ENCODE data around the gene PLXDC2.

DNA sequence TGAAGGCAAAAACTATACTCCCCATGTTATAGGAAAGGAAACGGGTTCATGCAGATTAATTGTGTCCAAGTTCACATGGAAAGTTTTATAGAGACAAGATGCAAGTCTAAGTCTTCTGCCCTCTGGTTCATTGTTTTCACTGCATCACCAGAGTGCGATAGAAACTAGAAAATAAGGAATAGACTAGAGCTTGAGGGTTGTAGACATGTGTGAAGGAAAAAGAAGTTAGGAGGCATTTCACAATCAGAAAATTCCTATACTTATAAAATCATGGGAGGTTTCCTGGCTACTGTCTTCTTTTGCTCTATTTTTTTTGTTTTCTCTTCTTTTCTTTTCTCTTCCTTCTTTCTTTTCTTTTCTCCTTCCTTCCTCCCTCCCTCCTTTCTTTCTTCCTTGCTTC is 329.8 kb downstream of the PLXDC2 start:
- no peak for TF ChIP-seq NANOG (IDR thresholded peaks at IDR 0.05; ENCODE audit: borderline replicate concordance)
- TF ChIP-seq, protein P1, sequence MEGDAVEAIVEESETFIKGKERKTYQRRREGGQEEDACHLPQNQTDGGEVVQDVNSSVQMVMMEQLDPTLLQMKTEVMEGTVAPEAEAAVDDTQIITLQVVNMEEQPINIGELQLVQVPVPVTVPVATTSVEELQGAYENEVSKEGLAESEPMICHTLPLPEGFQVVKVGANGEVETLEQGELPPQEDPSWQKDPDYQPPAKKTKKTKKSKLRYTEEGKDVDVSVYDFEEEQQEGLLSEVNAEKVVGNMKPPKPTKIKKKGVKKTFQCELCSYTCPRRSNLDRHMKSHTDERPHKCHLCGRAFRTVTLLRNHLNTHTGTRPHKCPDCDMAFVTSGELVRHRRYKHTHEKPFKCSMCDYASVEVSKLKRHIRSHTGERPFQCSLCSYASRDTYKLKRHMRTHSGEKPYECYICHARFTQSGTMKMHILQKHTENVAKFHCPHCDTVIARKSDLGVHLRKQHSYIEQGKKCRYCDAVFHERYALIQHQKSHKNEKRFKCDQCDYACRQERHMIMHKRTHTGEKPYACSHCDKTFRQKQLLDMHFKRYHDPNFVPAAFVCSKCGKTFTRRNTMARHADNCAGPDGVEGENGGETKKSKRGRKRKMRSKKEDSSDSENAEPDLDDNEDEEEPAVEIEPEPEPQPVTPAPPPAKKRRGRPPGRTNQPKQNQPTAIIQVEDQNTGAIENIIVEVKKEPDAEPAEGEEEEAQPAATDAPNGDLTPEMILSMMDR (conservative IDR thresholded peaks at IDR 0.05; ENCODE audit: low read depth in 2 of 2): no peak
- TF ChIP-seq, protein P2, sequence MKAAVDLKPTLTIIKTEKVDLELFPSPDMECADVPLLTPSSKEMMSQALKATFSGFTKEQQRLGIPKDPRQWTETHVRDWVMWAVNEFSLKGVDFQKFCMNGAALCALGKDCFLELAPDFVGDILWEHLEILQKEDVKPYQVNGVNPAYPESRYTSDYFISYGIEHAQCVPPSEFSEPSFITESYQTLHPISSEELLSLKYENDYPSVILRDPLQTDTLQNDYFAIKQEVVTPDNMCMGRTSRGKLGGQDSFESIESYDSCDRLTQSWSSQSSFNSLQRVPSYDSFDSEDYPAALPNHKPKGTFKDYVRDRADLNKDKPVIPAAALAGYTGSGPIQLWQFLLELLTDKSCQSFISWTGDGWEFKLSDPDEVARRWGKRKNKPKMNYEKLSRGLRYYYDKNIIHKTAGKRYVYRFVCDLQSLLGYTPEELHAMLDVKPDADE (IDR thresholded peaks at IDR 0.05): no peak
- TF ChIP-seq EZH2 (IDR thresholded peaks at IDR 0.05; ENCODE audit: low read depth, unreplicated experiment): no peak
- TF ChIP-seq JUNB (IDR thresholded peaks at IDR 0.05; ENCODE audit: unreplicated experiment): no peak
- TF ChIP-seq POLR2AphosphoS5 (IDR thresholded peaks at IDR 0.05; ENCODE audit: low read depth): no peak
- TF ChIP-seq EZH2phosphoT487 (IDR thresholded peaks at IDR 0.05; ENCODE audit: unreplicated experiment): no peak
- TF ChIP-seq CREB1 (CRISPR knock-in tag; IDR thresholded peaks at IDR 0.05; ENCODE audit: low read depth): no peak
- TF ChIP-seq, protein P3, sequence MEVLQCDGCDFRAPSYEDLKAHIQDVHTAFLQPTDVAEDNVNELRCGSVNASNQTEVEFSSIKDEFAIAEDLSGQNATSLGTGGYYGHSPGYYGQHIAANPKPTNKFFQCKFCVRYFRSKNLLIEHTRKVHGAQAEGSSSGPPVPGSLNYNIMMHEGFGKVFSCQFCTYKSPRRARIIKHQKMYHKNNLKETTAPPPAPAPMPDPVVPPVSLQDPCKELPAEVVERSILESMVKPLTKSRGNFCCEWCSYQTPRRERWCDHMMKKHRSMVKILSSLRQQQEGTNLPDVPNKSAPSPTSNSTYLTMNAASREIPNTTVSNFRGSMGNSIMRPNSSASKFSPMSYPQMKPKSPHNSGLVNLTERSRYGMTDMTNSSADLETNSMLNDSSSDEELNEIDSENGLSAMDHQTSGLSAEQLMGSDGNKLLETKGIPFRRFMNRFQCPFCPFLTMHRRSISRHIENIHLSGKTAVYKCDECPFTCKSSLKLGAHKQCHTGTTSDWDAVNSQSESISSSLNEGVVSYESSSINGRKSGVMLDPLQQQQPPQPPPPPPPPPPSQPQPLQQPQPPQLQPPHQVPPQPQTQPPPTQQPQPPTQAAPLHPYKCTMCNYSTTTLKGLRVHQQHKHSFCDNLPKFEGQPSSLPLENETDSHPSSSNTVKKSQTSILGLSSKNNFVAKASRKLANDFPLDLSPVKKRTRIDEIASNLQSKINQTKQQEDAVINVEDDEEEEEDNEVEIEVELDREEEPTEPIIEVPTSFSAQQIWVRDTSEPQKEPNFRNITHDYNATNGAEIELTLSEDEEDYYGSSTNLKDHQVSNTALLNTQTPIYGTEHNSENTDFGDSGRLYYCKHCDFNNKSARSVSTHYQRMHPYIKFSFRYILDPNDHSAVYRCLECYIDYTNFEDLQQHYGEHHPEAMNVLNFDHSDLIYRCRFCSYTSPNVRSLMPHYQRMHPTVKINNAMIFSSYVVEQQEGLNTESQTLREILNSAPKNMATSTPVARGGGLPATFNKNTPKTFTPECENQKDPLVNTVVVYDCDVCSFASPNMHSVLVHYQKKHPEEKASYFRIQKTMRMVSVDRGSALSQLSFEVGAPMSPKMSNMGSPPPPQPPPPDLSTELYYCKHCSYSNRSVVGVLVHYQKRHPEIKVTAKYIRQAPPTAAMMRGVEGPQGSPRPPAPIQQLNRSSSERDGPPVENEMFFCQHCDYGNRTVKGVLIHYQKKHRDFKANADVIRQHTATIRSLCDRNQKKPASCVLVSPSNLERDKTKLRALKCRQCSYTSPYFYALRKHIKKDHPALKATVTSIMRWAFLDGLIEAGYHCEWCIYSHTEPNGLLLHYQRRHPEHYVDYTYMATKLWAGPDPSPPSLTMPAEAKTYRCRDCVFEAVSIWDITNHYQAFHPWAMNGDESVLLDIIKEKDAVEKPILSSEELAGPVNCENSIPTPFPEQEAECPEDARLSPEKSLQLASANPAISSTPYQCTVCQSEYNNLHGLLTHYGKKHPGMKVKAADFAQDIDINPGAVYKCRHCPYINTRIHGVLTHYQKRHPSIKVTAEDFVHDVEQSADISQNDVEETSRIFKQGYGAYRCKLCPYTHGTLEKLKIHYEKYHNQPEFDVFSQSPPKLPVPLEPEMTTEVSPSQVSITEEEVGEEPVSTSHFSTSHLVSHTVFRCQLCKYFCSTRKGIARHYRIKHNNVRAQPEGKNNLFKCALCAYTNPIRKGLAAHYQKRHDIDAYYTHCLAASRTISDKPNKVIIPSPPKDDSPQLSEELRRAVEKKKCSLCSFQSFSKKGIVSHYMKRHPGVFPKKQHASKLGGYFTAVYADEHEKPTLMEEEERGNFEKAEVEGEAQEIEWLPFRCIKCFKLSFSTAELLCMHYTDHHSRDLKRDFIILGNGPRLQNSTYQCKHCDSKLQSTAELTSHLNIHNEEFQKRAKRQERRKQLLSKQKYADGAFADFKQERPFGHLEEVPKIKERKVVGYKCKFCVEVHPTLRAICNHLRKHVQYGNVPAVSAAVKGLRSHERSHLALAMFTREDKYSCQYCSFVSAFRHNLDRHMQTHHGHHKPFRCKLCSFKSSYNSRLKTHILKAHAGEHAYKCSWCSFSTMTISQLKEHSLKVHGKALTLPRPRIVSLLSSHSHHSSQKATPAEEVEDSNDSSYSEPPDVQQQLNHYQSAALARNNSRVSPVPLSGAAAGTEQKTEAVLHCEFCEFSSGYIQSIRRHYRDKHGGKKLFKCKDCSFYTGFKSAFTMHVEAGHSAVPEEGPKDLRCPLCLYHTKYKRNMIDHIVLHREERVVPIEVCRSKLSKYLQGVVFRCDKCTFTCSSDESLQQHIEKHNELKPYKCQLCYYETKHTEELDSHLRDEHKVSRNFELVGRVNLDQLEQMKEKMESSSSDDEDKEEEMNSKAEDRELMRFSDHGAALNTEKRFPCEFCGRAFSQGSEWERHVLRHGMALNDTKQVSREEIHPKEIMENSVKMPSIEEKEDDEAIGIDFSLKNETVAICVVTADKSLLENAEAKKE (CRISPR knock-in tag; IDR thresholded peaks at IDR 0.05): no peak
- TF ChIP-seq, protein P4, sequence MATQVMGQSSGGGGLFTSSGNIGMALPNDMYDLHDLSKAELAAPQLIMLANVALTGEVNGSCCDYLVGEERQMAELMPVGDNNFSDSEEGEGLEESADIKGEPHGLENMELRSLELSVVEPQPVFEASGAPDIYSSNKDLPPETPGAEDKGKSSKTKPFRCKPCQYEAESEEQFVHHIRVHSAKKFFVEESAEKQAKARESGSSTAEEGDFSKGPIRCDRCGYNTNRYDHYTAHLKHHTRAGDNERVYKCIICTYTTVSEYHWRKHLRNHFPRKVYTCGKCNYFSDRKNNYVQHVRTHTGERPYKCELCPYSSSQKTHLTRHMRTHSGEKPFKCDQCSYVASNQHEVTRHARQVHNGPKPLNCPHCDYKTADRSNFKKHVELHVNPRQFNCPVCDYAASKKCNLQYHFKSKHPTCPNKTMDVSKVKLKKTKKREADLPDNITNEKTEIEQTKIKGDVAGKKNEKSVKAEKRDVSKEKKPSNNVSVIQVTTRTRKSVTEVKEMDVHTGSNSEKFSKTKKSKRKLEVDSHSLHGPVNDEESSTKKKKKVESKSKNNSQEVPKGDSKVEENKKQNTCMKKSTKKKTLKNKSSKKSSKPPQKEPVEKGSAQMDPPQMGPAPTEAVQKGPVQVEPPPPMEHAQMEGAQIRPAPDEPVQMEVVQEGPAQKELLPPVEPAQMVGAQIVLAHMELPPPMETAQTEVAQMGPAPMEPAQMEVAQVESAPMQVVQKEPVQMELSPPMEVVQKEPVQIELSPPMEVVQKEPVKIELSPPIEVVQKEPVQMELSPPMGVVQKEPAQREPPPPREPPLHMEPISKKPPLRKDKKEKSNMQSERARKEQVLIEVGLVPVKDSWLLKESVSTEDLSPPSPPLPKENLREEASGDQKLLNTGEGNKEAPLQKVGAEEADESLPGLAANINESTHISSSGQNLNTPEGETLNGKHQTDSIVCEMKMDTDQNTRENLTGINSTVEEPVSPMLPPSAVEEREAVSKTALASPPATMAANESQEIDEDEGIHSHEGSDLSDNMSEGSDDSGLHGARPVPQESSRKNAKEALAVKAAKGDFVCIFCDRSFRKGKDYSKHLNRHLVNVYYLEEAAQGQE (IDR thresholded peaks at IDR 0.05; ENCODE audit: unreplicated experiment): no peak
- no peak for TF ChIP-seq ZNF114 (CRISPR knock-in tag; IDR thresholded peaks at IDR 0.05)
